ENCODE results near the gene NOS1. TPM values are rescaled to one million over a fixed set of nuclear protein-coding genes. Genes with fewer than 3 reads are reported as not detected.
A peak's percentile ranks its signal among the peaks of the same experiment; 100 is the strongest.
"Not testable (repeated sequence)": the region's sequence is repeated elsewhere in the genome, so short reads cannot be mapped to it uniquely, and the experiment has no call there.

Gene NOS1
- total RNA-seq, 1 donor from 2014 or later, result not detected

DNA sequence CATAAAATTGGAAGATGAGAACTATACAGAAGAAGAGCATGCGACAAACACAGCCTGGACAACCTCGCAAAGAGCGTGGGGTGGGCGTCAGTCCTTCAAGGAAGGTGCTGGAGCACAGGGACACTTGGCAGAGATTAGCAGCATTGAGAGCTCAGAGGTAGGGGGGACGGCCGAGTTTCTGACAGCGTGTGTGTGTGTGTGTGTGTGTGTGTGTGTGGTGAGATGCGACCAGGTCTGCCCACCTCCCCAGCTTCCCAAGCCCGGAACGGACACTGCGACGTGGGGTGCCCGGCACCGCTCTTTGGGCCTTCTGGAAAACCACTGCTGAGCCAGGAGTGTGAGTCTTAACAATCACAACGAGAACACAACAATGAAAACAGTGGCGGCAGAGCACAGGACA is 153.2 kb downstream of the NOS1 start:
- Mint-ChIP-seq H3K36me3 (ENCODE audit: low read depth) (no peaks in the 10 kb centered on the region), H3K9me3 (no peaks in the 10 kb centered on the region), H3K27ac (no peak overlapping the region), H3K27me3 (ENCODE audit: low read depth) (peaks cover 4% of the 10 kb centered on the region), H3K4me1 (ENCODE audit: low read depth) (no peaks in the 10 kb centered on the region), H3K4me3 (ENCODE audit: low read depth) (no peak overlapping the region)
- no peak for DNase-seq (ENCODE audit: low spot score)
- intact Hi-C loops (cut with micrococcal nuclease), result no loop called here

DNA sequence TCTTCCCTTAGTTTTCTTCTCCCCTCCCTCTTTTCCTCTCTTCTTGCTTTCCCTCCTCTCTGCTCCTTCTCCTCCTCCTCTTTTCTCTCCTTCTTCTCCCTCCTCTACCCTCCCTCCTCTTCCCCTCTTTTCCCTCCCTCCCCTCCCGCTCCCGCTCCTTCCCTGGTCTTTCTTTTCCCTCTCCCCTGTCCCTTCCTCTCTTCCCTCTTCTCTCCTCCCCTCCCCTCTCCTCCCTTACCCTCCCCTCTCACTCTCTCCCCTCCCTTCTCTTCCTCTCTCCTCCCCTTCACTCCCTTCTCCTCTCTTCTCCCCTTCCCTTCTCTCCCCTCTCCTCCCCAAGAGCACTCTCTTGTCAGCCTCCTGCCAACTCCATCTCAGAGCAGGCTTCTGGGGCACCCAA is 153.8 kb downstream of the NOS1 start:
- Mint-ChIP-seq H3K36me3 (ENCODE audit: low read depth) (no peaks in the 10 kb centered on the region), H3K27ac (no peak overlapping the region), H3K4me1 (ENCODE audit: low read depth) (no peaks in the 10 kb centered on the region), H3K4me3 (ENCODE audit: low read depth) (no peak overlapping the region), H3K9me3 (no peaks in the 10 kb centered on the region), H3K27me3 (ENCODE audit: low read depth) (peaks cover 4% of the 10 kb centered on the region)
- intact Hi-C loops (cut with micrococcal nuclease), result no loop called here
- no peak for DNase-seq (ENCODE audit: low spot score)

GRCh38 chr12:117202556-117202955 is 158.9 kb downstream of the NOS1 start:
- peaks cover 8% of the 10 kb centered on the region for H3K27me3 Mint-ChIP-seq (ENCODE audit: low read depth)
- H3K9me3 Mint-ChIP-seq, result no peaks in the 10 kb centered on the region
- DNase-seq (ENCODE audit: low spot score), result no peak
- no peak overlapping the region for H3K27ac Mint-ChIP-seq
- no peaks in the 10 kb centered on the region for H3K36me3 Mint-ChIP-seq (ENCODE audit: low read depth)
- intact Hi-C loops (cut with micrococcal nuclease), result no loop called here
- no peaks in the 10 kb centered on the region for H3K4me1 Mint-ChIP-seq (ENCODE audit: low read depth)
- H3K4me3 Mint-ChIP-seq (ENCODE audit: low read depth), result no peak overlapping the region

DNA sequence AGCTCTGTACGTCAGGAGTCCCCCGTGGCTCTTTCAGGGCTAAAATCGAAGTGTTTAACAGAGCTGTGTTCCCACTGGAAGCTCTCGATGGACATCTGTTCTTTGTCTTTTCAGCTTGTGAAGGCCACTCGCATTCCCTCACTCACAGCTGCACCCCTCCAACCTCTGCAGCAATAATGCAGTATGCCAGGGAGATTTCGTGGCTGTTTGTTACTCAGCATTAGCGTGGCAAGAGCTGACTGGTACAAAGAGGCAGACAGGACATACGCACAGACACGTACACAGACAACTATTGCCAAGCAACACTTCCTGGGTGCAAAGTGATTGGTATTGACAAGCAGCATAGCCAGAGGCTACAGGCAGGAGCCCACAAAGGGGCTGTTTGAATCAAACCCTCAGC is 159.4 kb downstream of the NOS1 start:
- peaks cover 8% of the 10 kb centered on the region for H3K27me3 Mint-ChIP-seq (ENCODE audit: low read depth)
- no peak overlapping the region for H3K27ac Mint-ChIP-seq

GRCh38 chr12:117199956-117200744 is 161.3 kb downstream of the NOS1 start:
- H3K36me3 Mint-ChIP-seq (ENCODE audit: low read depth); H3K27ac Mint-ChIP-seq; intact Hi-C loops (cut with micrococcal nuclease); DNase-seq (ENCODE audit: low spot score); H3K27me3 Mint-ChIP-seq (ENCODE audit: low read depth); H3K9me3 Mint-ChIP-seq; H3K4me3 Mint-ChIP-seq (ENCODE audit: low read depth); H3K4me1 Mint-ChIP-seq (ENCODE audit: low read depth): not testable (repeated sequence)

More for the DNA sequence above, 159.4 kb downstream of the NOS1 start:
- Mint-ChIP-seq H3K36me3 (ENCODE audit: low read depth) (no peaks in the 10 kb centered on the region), H3K4me1 (ENCODE audit: low read depth) (no peaks in the 10 kb centered on the region), H3K9me3 (no peaks in the 10 kb centered on the region), H3K4me3 (ENCODE audit: low read depth) (no peak overlapping the region)
- DNase-seq (ENCODE audit: low spot score), result no peak
- intact Hi-C loops (cut with micrococcal nuclease), result no loop called here

- DNase-seq (ENCODE audit: low spot score); H3K27ac Mint-ChIP-seq; H3K4me3 Mint-ChIP-seq (ENCODE audit: low read depth); H3K4me1 Mint-ChIP-seq (ENCODE audit: low read depth); H3K9me3 Mint-ChIP-seq; intact Hi-C loops (cut with micrococcal nuclease); H3K36me3 Mint-ChIP-seq (ENCODE audit: low read depth): not testable (repeated sequence)
- peaks cover 15% of the 10 kb centered on the region for H3K27me3 Mint-ChIP-seq (ENCODE audit: low read depth)
Observed at GRCh38 chr12:117196334-117196733, 165.1 kb downstream of the NOS1 start.

- H3K27ac Mint-ChIP-seq, result not testable (repeated sequence)
Observed at GRCh38 chr12:117195027-117195426, 166.4 kb downstream of the NOS1 start.

GRCh38 chr12:117193903-117194302 is 167.5 kb downstream of the NOS1 start:
- H3K36me3 Mint-ChIP-seq (ENCODE audit: low read depth), result peaks cover 8% of the 10 kb centered on the region
- intact Hi-C loops (cut with micrococcal nuclease), result no loop called here
- H3K9me3 Mint-ChIP-seq, result peaks cover 5% of the 10 kb centered on the region
- no peak overlapping the region for H3K27ac Mint-ChIP-seq
- DNase-seq (ENCODE audit: low spot score), result no peak
- no peak overlapping the region for H3K4me3 Mint-ChIP-seq (ENCODE audit: low read depth)
- peaks cover 11% of the 10 kb centered on the region for H3K4me1 Mint-ChIP-seq (ENCODE audit: low read depth)
- peaks cover 11% of the 10 kb centered on the region for H3K27me3 Mint-ChIP-seq (ENCODE audit: low read depth)

More at GRCh38 chr12:117195027-117195426, 166.4 kb downstream of the NOS1 start:
- H3K9me3 Mint-ChIP-seq; DNase-seq (ENCODE audit: low spot score); H3K4me1 Mint-ChIP-seq (ENCODE audit: low read depth); H3K4me3 Mint-ChIP-seq (ENCODE audit: low read depth); H3K36me3 Mint-ChIP-seq (ENCODE audit: low read depth); intact Hi-C loops (cut with micrococcal nuclease): not testable (repeated sequence)
- H3K27me3 Mint-ChIP-seq (ENCODE audit: low read depth), result peaks cover 12% of the 10 kb centered on the region

GRCh38 chr12:117192581-117192980 is 168.8 kb downstream of the NOS1 start:
- H3K4me3 Mint-ChIP-seq (ENCODE audit: low read depth); intact Hi-C loops (cut with micrococcal nuclease); DNase-seq (ENCODE audit: low spot score); H3K27ac Mint-ChIP-seq; H3K27me3 Mint-ChIP-seq (ENCODE audit: low read depth); H3K9me3 Mint-ChIP-seq: not testable (repeated sequence)
- Mint-ChIP-seq H3K36me3 (ENCODE audit: low read depth) (peaks cover 17% of the 10 kb centered on the region), H3K4me1 (ENCODE audit: low read depth) (peaks cover 16% of the 10 kb centered on the region)

DNA sequence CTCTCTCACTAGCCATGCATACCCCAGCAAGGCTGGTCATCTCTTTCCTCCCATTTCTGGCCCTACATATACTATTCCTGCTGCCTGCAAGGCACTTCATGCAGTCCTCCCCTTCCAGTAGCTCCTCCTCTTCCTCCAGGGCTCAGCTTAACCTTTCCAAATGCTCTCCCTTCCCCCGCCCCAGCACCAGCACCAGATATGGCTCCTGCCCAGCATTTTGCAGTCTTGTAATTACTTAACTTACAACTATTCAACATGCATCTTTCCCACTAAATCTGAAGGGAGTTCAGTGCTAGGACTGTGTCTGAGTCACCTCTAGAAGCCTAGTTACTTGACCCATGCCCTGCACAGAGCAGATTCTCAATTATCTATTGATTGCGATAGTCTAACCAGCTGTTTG is 169.4 kb downstream of the NOS1 start:
- Mint-ChIP-seq H3K4me1 (ENCODE audit: low read depth) (peaks cover 16% of the 10 kb centered on the region), H3K4me3 (ENCODE audit: low read depth) (peak overlapping the region; percentile 9), H3K36me3 (ENCODE audit: low read depth) (peaks cover 20% of the 10 kb centered on the region), H3K27ac (no peak overlapping the region), H3K9me3 (peaks cover 5% of the 10 kb centered on the region), H3K27me3 (ENCODE audit: low read depth) (peaks cover 8% of the 10 kb centered on the region)
- intact Hi-C loops (cut with micrococcal nuclease), result no loop called here
- DNase-seq (ENCODE audit: low spot score), result no peak

GRCh38 chr12:117190210-117190781 is 171.1 kb downstream of the NOS1 start, which contains the start of gene FBXO21:
TSS of gene FBXO21 (minus strand) at chr12:117190470. CDS start at chr12:117190456, 14 bp downstream.
- Mint-ChIP-seq H3K27ac (peak within 1 kb of the TSS; percentile 68), H3K9me3 (peaks cover 5% of the 10 kb centered on the region), H3K36me3 (ENCODE audit: low read depth) (peaks cover 31% of the 10 kb centered on the region), H3K4me1 (ENCODE audit: low read depth) (peaks cover 16% of the 10 kb centered on the region), H3K4me3 (ENCODE audit: low read depth) (peak within 1 kb of the TSS; percentile 89), H3K27me3 (ENCODE audit: low read depth) (peaks cover 8% of the 10 kb centered on the region)
- intact Hi-C loops (cut with micrococcal nuclease), result loop anchor here (1.0 kb wide), 1 partner anchor 452 kb away; the partner anchor contains the start of genes RNFT2 and SPRING1
- peak; percentile 87 for DNase-seq (ENCODE audit: low spot score)

GRCh38 chr12:117189725-117190209 is 171.7 kb downstream of the NOS1 start:
- H3K4me3 Mint-ChIP-seq (ENCODE audit: low read depth), result peak overlapping the region; percentile 89
- peak overlapping the region; percentile 68 for H3K27ac Mint-ChIP-seq
- peaks cover 36% of the 10 kb centered on the region for H3K36me3 Mint-ChIP-seq (ENCODE audit: low read depth)
- DNase-seq (ENCODE audit: low spot score), result peak; percentile 25
- peaks cover 19% of the 10 kb centered on the region for H3K4me1 Mint-ChIP-seq (ENCODE audit: low read depth)
- H3K9me3 Mint-ChIP-seq, result peaks cover 5% of the 10 kb centered on the region
- intact Hi-C loops (cut with micrococcal nuclease), result loop anchor here (1.0 kb wide), 1 partner anchor 451 kb away; the partner anchor contains the start of genes RNFT2 and SPRING1
- peaks cover 8% of the 10 kb centered on the region for H3K27me3 Mint-ChIP-seq (ENCODE audit: low read depth)
